ENCODE data around the gene PLD2.
A peak's percentile ranks its signal among the peaks of the same experiment; 100 is the strongest.

The PLD2 gene

DNA sequence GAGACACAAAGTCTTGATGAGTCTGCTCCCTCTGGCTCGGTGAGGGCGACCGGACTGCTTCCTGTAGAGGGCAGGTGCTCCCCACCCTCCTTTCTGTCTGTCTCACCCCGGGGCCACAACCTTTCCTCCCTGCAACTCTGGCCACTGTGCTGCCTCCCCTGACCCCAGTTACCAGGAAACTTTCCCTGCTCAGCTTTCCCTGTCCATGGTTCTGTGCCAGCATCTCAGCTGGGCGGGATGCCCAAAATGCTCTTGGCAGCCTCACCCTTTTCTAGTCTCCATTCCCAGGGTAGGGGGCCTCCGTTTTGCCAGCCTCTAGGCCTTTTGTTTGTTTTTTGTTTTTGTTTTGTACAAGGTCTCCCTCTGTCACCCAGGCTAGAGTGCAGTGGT, 1.4 kb downstream of the PLD2 start:
- no peak overlapping the region for H3K4me3 ChIP-seq (ENCODE audit: low read depth, low read length)
- TF ChIP-seq, protein P1, sequence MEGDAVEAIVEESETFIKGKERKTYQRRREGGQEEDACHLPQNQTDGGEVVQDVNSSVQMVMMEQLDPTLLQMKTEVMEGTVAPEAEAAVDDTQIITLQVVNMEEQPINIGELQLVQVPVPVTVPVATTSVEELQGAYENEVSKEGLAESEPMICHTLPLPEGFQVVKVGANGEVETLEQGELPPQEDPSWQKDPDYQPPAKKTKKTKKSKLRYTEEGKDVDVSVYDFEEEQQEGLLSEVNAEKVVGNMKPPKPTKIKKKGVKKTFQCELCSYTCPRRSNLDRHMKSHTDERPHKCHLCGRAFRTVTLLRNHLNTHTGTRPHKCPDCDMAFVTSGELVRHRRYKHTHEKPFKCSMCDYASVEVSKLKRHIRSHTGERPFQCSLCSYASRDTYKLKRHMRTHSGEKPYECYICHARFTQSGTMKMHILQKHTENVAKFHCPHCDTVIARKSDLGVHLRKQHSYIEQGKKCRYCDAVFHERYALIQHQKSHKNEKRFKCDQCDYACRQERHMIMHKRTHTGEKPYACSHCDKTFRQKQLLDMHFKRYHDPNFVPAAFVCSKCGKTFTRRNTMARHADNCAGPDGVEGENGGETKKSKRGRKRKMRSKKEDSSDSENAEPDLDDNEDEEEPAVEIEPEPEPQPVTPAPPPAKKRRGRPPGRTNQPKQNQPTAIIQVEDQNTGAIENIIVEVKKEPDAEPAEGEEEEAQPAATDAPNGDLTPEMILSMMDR (IDR thresholded peaks at IDR 0.05; ENCODE audit: borderline replicate concordance, insufficient read depth, low read depth, low read length): no peak

DNA sequence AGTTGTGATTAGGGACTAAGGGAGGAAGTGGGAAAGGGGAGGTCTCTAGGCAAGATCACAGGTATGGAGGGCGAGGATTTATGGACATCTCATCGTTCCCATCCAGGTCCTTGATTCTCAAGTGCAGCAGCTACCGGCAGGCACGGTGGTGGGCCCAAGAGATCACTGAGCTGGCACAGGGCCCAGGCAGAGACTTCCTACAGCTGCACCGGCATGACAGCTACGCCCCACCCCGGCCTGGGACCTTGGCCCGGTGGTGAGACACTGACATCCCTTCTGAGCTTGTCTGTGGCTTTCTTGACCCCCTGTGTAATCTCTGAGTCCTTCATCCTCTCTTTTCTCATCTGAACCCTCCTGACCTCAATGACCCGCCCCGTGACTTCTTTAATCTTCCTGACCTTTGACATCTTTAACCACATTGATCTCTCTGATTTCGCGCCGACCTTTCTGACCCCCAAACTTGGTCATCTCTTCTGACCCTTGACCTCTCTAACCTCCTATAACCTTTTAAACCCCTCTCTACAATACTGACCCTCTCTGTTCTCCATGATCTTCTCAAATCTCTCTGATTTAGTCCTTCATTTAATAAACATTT, 3.8 kb downstream of the PLD2 start:
- TF ChIP-seq, protein P1 (IDR thresholded peaks at IDR 0.05; ENCODE audit: borderline replicate concordance, insufficient read depth, low read depth, low read length): no peak

DNA sequence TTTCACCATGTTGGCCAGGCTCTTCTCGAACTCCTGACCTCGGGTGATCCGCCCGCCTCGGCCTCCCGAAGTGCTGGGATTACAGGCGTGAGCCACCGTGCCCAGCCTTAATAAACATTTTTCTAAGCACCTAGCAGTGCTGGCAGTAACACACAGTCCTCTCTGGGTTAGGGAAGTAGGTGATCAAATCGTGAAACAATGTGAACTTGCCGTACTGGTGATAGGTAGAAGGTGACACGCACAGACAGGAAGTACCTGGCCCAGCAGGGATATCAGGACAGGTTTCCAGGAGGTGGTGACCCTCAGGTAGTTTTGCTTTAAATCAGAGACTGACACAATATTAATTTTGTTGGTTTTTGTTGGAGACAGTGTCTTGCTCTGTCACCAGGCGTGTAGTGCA, 4.5 kb downstream of the PLD2 start:
- TF ChIP-seq, protein P1 (IDR thresholded peaks at IDR 0.05; ENCODE audit: borderline replicate concordance, insufficient read depth, low read depth, low read length): no peak
- no peak overlapping the region for H3K4me3 ChIP-seq (ENCODE audit: low read depth, low read length)

More for the DNA sequence above, 3.8 kb downstream of the PLD2 start:
- no peak overlapping the region for H3K4me3 ChIP-seq (ENCODE audit: low read depth, low read length)

DNA sequence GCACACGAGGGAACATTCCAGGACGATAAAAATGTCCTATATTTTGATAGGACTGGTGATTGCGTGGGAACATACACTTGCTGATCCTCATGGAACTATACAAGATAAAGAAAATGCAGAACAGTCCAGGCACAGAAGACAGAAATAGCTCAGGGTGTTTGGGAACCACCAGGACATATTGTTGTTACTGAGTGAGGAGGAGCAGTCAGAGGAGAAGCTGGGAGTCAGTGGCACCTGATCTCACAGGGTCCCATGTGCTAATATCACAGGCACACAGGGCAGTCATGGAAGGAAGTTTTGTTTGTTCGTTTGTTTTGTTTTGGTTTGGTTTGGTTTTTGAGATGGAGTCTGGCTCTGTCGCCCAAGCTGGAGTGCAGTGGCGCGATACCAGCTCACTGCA, 5.7 kb downstream of the PLD2 start:
- TF ChIP-seq, protein P1 (IDR thresholded peaks at IDR 0.05; ENCODE audit: borderline replicate concordance, insufficient read depth, low read depth, low read length): no peak
- H3K4me3 ChIP-seq (ENCODE audit: low read depth, low read length): no peak overlapping the region

DNA sequence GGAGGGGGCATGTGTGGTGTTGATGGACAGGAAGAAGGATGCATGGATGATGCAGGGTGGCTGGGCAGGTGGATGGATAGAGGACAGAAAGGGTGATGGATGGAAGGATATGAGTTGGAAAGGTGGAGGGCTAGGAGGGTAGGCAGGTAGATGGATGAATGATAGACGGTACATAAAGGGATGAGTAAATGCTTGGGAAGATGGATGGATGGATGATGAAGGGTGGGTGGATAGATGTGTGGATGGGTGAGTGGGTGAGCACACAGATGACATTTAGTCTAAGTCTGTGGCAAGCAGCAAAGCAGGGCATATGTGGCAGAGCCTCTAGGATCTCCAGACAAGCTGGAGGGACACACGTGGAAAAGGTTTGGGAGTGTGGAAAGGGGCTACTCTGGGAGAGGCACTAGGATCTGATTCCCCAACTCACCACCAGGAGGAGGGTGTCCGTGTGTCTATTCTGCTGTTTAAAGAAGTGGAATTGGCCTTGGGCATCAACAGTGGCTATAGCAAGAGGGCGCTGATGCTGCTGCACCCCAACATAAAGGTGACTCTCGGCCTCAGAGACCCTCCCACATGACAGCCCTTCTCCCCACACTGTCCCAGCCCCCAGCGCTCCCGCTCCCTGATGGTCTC, 8.2 kb downstream of the PLD2 start:
- TF ChIP-seq, protein P1 (IDR thresholded peaks at IDR 0.05; ENCODE audit: borderline replicate concordance, insufficient read depth, low read depth, low read length): 0 out of 2 replicates have a peak, but pooled peaks have one; percentile 24
- H3K4me3 ChIP-seq (ENCODE audit: low read depth, low read length): no peak overlapping the region

DNA sequence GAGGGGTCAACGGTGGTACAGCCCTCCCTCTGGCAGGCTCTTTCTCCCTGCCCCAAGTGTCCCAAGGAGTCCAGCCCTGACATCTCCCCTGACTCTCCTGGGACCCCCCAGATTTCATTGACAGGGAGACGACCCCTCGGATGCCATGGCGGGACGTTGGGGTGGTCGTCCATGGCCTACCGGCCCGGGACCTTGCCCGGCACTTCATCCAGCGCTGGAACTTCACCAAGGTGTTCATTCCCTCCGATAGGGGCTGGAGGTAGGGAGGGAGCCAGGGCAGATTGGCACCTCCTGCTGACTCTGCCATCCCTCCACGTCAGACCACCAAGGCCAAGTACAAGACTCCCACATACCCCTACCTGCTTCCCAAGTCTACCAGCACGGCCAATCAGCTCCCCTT, 9.9 kb downstream of the PLD2 start:
- TF ChIP-seq, protein P1 (IDR thresholded peaks at IDR 0.05; ENCODE audit: borderline replicate concordance, insufficient read depth, low read depth, low read length): no peak

DNA sequence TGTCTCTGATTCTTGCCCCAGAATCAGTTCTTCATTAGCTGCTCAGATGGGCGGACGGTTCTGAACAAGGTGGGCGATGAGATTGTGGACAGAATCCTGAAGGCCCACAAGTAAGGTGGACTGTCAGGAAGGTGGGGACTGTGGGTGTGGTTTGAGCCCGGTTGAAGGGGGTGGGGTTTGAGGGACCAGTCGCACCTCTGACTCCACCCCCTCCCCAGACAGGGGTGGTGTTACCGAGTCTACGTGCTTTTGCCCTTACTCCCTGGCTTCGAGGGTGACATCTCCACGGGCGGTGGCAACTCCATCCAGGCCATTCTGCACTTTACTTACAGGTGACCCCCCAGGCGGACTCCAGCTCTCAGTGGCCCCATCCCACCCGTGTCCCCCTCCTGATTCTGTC, 11.3 kb downstream of the PLD2 start:
- H3K4me3 ChIP-seq (ENCODE audit: low read depth, low read length): no peak overlapping the region
- TF ChIP-seq, protein P1 (IDR thresholded peaks at IDR 0.05; ENCODE audit: borderline replicate concordance, insufficient read depth, low read depth, low read length): no peak

More for the DNA sequence above, 9.9 kb downstream of the PLD2 start:
- H3K4me3 ChIP-seq (ENCODE audit: low read depth, low read length): no peak overlapping the region
